ENCODE data around the gene FPR1.

The FPR1 gene

GRCh38 chr19:51788029-51788428, 36.4 kb upstream of the FPR1 start:
- POLR2A ChIA-PET: no interaction called here
- DNase-seq (ENCODE audit: extremely low spot score): no peak
- CTCF ChIA-PET: no interaction called here
- no peak for TF ChIP-seq CTCF (IDR thresholded peaks at IDR 0.05; ENCODE audit: control extremely low read depth, extremely low read depth, low read depth, missing control alignments)

GRCh38 chr19:51786646-51787494, 35.2 kb upstream of the FPR1 start:
- DNase-seq (ENCODE audit: extremely low spot score): no peak
- TF ChIP-seq CTCF (IDR thresholded peaks at IDR 0.05; ENCODE audit: control extremely low read depth, extremely low read depth, low read depth, missing control alignments): no peak
- ChIA-PET POLR2A (no interaction called here), CTCF (interaction anchor here (1.5 kb wide), 1 partner anchor 9 kb away, joined by 8 read pairs; no protein-coding TSS in a partner anchor)

GRCh38 chr19:51784922-51785690, 33.4 kb upstream of the FPR1 start:
- CTCF ChIA-PET: no interaction called here

GRCh38 chr19:51784109-51784785, 32.6 kb upstream of the FPR1 start:
- TF ChIP-seq CTCF (IDR thresholded peaks at IDR 0.05; ENCODE audit: control extremely low read depth, extremely low read depth, low read depth, missing control alignments): no peak
- DNase-seq (ENCODE audit: extremely low spot score): no peak
- CTCF ChIA-PET: no interaction called here
- POLR2A ChIA-PET: no interaction called here

More at GRCh38 chr19:51784922-51785690, 33.4 kb upstream of the FPR1 start:
- peak; percentile 16 for DNase-seq (ENCODE audit: extremely low spot score)
- no peak for TF ChIP-seq CTCF (IDR thresholded peaks at IDR 0.05; ENCODE audit: control extremely low read depth, extremely low read depth, low read depth, missing control alignments)
- POLR2A ChIA-PET: no interaction called here

- ChIA-PET POLR2A (no interaction called here), CTCF (no interaction called here)
- no peak for DNase-seq (ENCODE audit: extremely low spot score)
- no peak for TF ChIP-seq CTCF (IDR thresholded peaks at IDR 0.05; ENCODE audit: control extremely low read depth, extremely low read depth, low read depth, missing control alignments)
These were observed 31.7 kb upstream of the FPR1 start for GRCh38 chr19:51783372-51783771.

- TF ChIP-seq CTCF (IDR thresholded peaks at IDR 0.05; ENCODE audit: control extremely low read depth, extremely low read depth, low read depth, missing control alignments): no peak
- no peak for DNase-seq (ENCODE audit: extremely low spot score)
- ChIA-PET CTCF (no interaction called here), POLR2A (no interaction called here)
These were observed 30.3 kb upstream of the FPR1 start for GRCh38 chr19:51781999-51782398.
